ENCODE data around the gene LPP. TPM values are rescaled to one million over a fixed set of nuclear protein-coding genes. Genes with fewer than 3 reads are reported as not detected.

LPP gene
- polyA plus RNA-seq, 1 donor (not counting 4 experiments of a cell fraction or from before 2014, with no cell fraction given), result 16.0 TPM

DNA sequence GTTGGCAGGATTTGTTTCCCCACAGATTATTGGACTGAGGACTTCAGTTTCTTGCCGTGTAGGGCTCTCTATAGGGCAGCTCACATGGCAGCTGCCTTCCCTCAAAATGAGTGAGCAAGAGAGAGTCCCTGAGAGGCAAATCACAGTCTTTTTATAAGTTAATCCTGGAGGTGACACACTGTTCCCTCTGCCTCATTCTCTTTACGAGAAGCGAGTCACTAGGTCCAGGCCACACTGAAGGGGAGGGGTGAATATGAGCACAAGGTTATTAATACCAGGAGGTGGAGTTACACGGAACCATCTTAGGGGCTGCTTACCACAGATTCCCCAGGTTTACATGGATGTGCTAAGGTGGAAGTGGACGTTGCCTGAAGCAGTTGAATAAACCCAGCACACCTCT lies 77.0 kb downstream of the LPP start:
- no peak overlapping the region for H2AFZ ChIP-seq (ENCODE audit: control insufficient read depth, low read length)
- DNase-seq (ENCODE audit: low read depth, low spot score) (no peak), FAIRE-seq (no peak)
- no peaks in the 10 kb centered on the region for H3K4me1 ChIP-seq (ENCODE audit: control insufficient read depth, extremely low read depth, insufficient read depth, low read length)
- H3K36me3 ChIP-seq (ENCODE audit: control insufficient read depth in 2 of 2, extremely low read depth in 1 of 2, insufficient read depth in 2 of 2, low read length in 2 of 2), result peaks cover 1 to 7% of the 10 kb centered on the region in 2 experiments
- dilution Hi-C loops (cut with MboI; ENCODE audit: extremely low pct_ligation_motif_present, low sequenced_read_pairs), result no loop called here
- no peaks in the 10 kb centered on the region for H3K9me3 ChIP-seq (ENCODE audit: control insufficient read depth, low read depth, low read length)
- TF ChIP-seq, protein P1, sequence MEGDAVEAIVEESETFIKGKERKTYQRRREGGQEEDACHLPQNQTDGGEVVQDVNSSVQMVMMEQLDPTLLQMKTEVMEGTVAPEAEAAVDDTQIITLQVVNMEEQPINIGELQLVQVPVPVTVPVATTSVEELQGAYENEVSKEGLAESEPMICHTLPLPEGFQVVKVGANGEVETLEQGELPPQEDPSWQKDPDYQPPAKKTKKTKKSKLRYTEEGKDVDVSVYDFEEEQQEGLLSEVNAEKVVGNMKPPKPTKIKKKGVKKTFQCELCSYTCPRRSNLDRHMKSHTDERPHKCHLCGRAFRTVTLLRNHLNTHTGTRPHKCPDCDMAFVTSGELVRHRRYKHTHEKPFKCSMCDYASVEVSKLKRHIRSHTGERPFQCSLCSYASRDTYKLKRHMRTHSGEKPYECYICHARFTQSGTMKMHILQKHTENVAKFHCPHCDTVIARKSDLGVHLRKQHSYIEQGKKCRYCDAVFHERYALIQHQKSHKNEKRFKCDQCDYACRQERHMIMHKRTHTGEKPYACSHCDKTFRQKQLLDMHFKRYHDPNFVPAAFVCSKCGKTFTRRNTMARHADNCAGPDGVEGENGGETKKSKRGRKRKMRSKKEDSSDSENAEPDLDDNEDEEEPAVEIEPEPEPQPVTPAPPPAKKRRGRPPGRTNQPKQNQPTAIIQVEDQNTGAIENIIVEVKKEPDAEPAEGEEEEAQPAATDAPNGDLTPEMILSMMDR (optimal IDR thresholded peaks at IDR 0.05 in 1 of 3, IDR thresholded peaks at IDR 0.05 in 1 of 3, conservative IDR thresholded peaks at IDR 0.05 in 1 of 3; ENCODE audit: extremely low read depth in 1 of 3, insufficient read depth in 2 of 3, low read length in 3 of 3), result no peak
- TF ChIP-seq EZH2 (IDR thresholded peaks at IDR 0.05; ENCODE audit: low read length), result no peak
- H3K4me3 ChIP-seq (ENCODE audit: control insufficient read depth in 2 of 3, extremely low read depth in 1 of 3, insufficient read depth in 2 of 3, low read depth in 1 of 3, low read length in 3 of 3), result no peak overlapping the region
- no peak overlapping the region for H3K4me2 ChIP-seq (ENCODE audit: control insufficient read depth, extremely low read depth, insufficient read depth, low read depth, low read length)
- H4K20me1 ChIP-seq (ENCODE audit: control insufficient read depth, extremely low read depth, insufficient read depth, low read length), result no peaks in the 10 kb centered on the region
- peaks cover 21% of the 10 kb centered on the region for H3K79me2 ChIP-seq (ENCODE audit: control insufficient read depth, insufficient read depth, low read length)
- H3K27me3 ChIP-seq (ENCODE audit: control insufficient read depth, extremely low read depth, insufficient read depth, low read length), result no peaks in the 10 kb centered on the region
- H3K9ac ChIP-seq (ENCODE audit: control insufficient read depth, extremely low read depth, insufficient read depth, low read length), result no peak overlapping the region
- no peak overlapping the region for H3K27ac ChIP-seq (ENCODE audit: control insufficient read depth, insufficient read depth, low read length)
- H3K9me1 ChIP-seq (ENCODE audit: control insufficient read depth, extremely low read depth, insufficient read depth, low read length), result no peaks in the 10 kb centered on the region

DNA sequence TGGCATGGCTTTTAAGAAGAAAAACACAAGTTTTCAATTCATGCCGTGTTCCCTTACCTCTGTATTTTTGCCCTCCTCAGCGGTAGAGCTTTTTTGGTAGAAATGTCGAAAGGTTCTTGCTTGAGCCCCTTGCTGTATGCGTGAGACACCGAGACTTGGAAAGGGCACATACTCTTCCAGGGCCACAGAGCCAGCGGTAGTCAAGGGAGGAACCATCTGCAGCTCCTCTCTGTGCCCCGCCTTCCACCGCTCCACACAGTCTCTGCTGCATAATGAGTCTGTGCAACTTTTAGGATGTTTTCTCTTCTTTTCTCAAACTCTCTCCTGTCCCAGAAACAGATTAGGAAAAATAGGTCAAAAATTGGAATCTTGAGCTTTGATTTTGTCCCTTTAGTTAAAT lies 77.5 kb downstream of the LPP start:
- Histone ChIP-seq H2AFZ (ENCODE audit: control insufficient read depth, low read length) (no peak overlapping the region), H3K27me3 (ENCODE audit: control insufficient read depth, extremely low read depth, insufficient read depth, low read length) (no peaks in the 10 kb centered on the region), H3K79me2 (ENCODE audit: control insufficient read depth, insufficient read depth, low read length) (peaks cover 24% of the 10 kb centered on the region), H3K27ac (ENCODE audit: control insufficient read depth, insufficient read depth, low read length) (no peak overlapping the region), H3K9ac (ENCODE audit: control insufficient read depth, extremely low read depth, insufficient read depth, low read length) (no peak overlapping the region), H3K4me3 (ENCODE audit: control insufficient read depth in 2 of 3, extremely low read depth in 1 of 3, insufficient read depth in 2 of 3, low read depth in 1 of 3, low read length in 3 of 3) (no peak overlapping the region), H3K36me3 (ENCODE audit: control insufficient read depth in 2 of 2, extremely low read depth in 1 of 2, insufficient read depth in 2 of 2, low read length in 2 of 2) (peaks cover 1 to 7% of the 10 kb centered on the region in 2 experiments), H3K4me1 (ENCODE audit: control insufficient read depth, extremely low read depth, insufficient read depth, low read length) (no peaks in the 10 kb centered on the region), H3K9me3 (ENCODE audit: control insufficient read depth, low read depth, low read length) (no peaks in the 10 kb centered on the region), H4K20me1 (ENCODE audit: control insufficient read depth, extremely low read depth, insufficient read depth, low read length) (no peaks in the 10 kb centered on the region), H3K4me2 (ENCODE audit: control insufficient read depth, extremely low read depth, insufficient read depth, low read depth, low read length) (no peak overlapping the region), H3K9me1 (ENCODE audit: control insufficient read depth, extremely low read depth, insufficient read depth, low read length) (no peaks in the 10 kb centered on the region)
- DNase-seq (ENCODE audit: low read depth, low spot score), result no peak
- dilution Hi-C loops (cut with MboI; ENCODE audit: extremely low pct_ligation_motif_present, low sequenced_read_pairs), result no loop called here
- TF ChIP-seq EZH2 (IDR thresholded peaks at IDR 0.05; ENCODE audit: low read length), result no peak
- TF ChIP-seq, protein P1 (optimal IDR thresholded peaks at IDR 0.05 in 1 of 3, IDR thresholded peaks at IDR 0.05 in 1 of 3, conservative IDR thresholded peaks at IDR 0.05 in 1 of 3; ENCODE audit: extremely low read depth in 1 of 3, insufficient read depth in 2 of 3, low read length in 3 of 3), result no peak
- no peak for FAIRE-seq

Data from keratinocyte (primary cell).